Measurements from ENCODE around the gene DNAJC4.

Gene DNAJC4

GRCh38 chr11:64253043-64253442 is 22.7 kb downstream of the DNAJC4 start:
- DNase-seq (ENCODE audit: low read depth, low spot score), result no peak
- H3K27ac ChIP-seq, result no peak overlapping the region

GRCh38 chr11:64253481-64253880 is 23.1 kb downstream of the DNAJC4 start:
- no peak overlapping the region for H3K27ac ChIP-seq
- DNase-seq (ENCODE audit: low read depth, low spot score), result no peak

GRCh38 chr11:64254326-64254725 is 24.0 kb downstream of the DNAJC4 start:
- DNase-seq (ENCODE audit: low read depth, low spot score), result no peak
- no peak overlapping the region for H3K27ac ChIP-seq

GRCh38 chr11:64255135-64256128 is 25.1 kb downstream of the DNAJC4 start:
- no peak overlapping the region for H3K27ac ChIP-seq
- no peak for DNase-seq (ENCODE audit: low read depth, low spot score)

GRCh38 chr11:64256300-64256699 is 26.0 kb downstream of the DNAJC4 start:
- H3K27ac ChIP-seq, result no peak overlapping the region
- DNase-seq (ENCODE audit: low read depth, low spot score), result no peak

- H3K27ac ChIP-seq, result no peak overlapping the region
- DNase-seq (ENCODE audit: low read depth, low spot score), result no peak
Observed at GRCh38 chr11:64258356-64258755, 28.0 kb downstream of the DNAJC4 start.

GRCh38 chr11:64258946-64259532 is 28.7 kb downstream of the DNAJC4 start:
- H3K27ac ChIP-seq, result no peak overlapping the region
- DNase-seq (ENCODE audit: low read depth, low spot score), result no peak

GRCh38 chr11:64259533-64260067 is 29.3 kb downstream of the DNAJC4 start:
- H3K27ac ChIP-seq, result no peak overlapping the region
- DNase-seq (ENCODE audit: low read depth, low spot score), result no peak

GRCh38 chr11:64260147-64260708 is 29.9 kb downstream of the DNAJC4 start:
- DNase-seq (ENCODE audit: low read depth, low spot score), result no peak
- H3K27ac ChIP-seq, result no peak overlapping the region

GRCh38 chr11:64261556-64262080 is 31.3 kb downstream of the DNAJC4 start:
- no peak for DNase-seq (ENCODE audit: low read depth, low spot score)

GRCh38 chr11:64262271-64263002 is 32.1 kb downstream of the DNAJC4 start:
- no peak overlapping the region for H3K27ac ChIP-seq
- no peak for DNase-seq (ENCODE audit: low read depth, low spot score)

More at GRCh38 chr11:64261556-64262080, 31.3 kb downstream of the DNAJC4 start:
- H3K27ac ChIP-seq, result no peak overlapping the region

- no peak overlapping the region for H3K27ac ChIP-seq
- DNase-seq (ENCODE audit: low read depth, low spot score), result no peak
Observed at GRCh38 chr11:64263021-64263946, 32.9 kb downstream of the DNAJC4 start.

- no peak overlapping the region for H3K27ac ChIP-seq
- no peak for DNase-seq (ENCODE audit: low read depth, low spot score)
Observed at GRCh38 chr11:64263947-64264317, 33.6 kb downstream of the DNAJC4 start.

- no peak overlapping the region for H3K27ac ChIP-seq
- DNase-seq (ENCODE audit: low read depth, low spot score), result no peak
Observed at GRCh38 chr11:64264371-64264852, 34.1 kb downstream of the DNAJC4 start.

- no peak for DNase-seq (ENCODE audit: low read depth, low spot score)
- no peak overlapping the region for H3K27ac ChIP-seq
Observed at GRCh38 chr11:64265176-64266160, 35.1 kb downstream of the DNAJC4 start.

GRCh38 chr11:64266339-64266738 is 36.0 kb downstream of the DNAJC4 start:
- no peak for DNase-seq (ENCODE audit: low read depth, low spot score)
- peak overlapping the region; percentile 97 for H3K27ac ChIP-seq

GRCh38 chr11:64267207-64267945 is 37.0 kb downstream of the DNAJC4 start:
- DNase-seq (ENCODE audit: low read depth, low spot score), result no peak
- peak overlapping the region; percentile 97 for H3K27ac ChIP-seq

Measured in epithelial cell of prostate (primary cell).